ENCODE measurements around the gene CA5A. TPM values are rescaled to one million over a fixed set of nuclear protein-coding genes. Genes with fewer than 3 reads are reported as not detected.

The CA5A gene
- total RNA-seq, 3 donors from 2014 or later (not counting 1 experiment from before 2014, with no cell fraction given): not detected

GRCh38 chr16:87924811-87925670 lies 11.3 kb downstream of the CA5A start:
- DNase-seq: no peak
- Mint-ChIP-seq H3K9me3 (no peaks in the 10 kb centered on the region), H3K4me3 (no peak overlapping the region), H3K27me3 (ENCODE audit: low read depth in 2 of 2) (peaks cover 0 to 14% of the 10 kb centered on the region in 2 donors), H3K4me1 (no peaks in the 10 kb centered on the region), H3K27ac (no peak overlapping the region), H3K36me3 (no peaks in the 10 kb centered on the region)
- WGBS (ENCODE audit: insufficient coverage): 83% methylated on average over 26 of the region's 26 CpGs
- no peaks in the 10 kb centered on the region for H3K36me3 ChIP-seq (ENCODE audit: control insufficient read depth, insufficient read depth, low read length)
- ATAC-seq: no peak
- intact Hi-C loops (cut with micrococcal nuclease): no loop called here
- H3K27ac ChIP-seq (ENCODE audit: low read length): no peak overlapping the region
- no peak overlapping the region for H3K4me3 ChIP-seq (ENCODE audit: low read length)
- no peaks in the 10 kb centered on the region for H3K9me3 ChIP-seq (ENCODE audit: control insufficient read depth, insufficient read depth, low read length)
- TF ChIP-seq, protein P1, sequence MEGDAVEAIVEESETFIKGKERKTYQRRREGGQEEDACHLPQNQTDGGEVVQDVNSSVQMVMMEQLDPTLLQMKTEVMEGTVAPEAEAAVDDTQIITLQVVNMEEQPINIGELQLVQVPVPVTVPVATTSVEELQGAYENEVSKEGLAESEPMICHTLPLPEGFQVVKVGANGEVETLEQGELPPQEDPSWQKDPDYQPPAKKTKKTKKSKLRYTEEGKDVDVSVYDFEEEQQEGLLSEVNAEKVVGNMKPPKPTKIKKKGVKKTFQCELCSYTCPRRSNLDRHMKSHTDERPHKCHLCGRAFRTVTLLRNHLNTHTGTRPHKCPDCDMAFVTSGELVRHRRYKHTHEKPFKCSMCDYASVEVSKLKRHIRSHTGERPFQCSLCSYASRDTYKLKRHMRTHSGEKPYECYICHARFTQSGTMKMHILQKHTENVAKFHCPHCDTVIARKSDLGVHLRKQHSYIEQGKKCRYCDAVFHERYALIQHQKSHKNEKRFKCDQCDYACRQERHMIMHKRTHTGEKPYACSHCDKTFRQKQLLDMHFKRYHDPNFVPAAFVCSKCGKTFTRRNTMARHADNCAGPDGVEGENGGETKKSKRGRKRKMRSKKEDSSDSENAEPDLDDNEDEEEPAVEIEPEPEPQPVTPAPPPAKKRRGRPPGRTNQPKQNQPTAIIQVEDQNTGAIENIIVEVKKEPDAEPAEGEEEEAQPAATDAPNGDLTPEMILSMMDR (IDR thresholded peaks at IDR 0.05): no peak
- H3K4me1 ChIP-seq (ENCODE audit: control insufficient read depth, insufficient read depth, low read length): peaks cover 8% of the 10 kb centered on the region
- peaks cover 7% of the 10 kb centered on the region for H3K27me3 ChIP-seq (ENCODE audit: control insufficient read depth, insufficient read depth, low read length)

DNA sequence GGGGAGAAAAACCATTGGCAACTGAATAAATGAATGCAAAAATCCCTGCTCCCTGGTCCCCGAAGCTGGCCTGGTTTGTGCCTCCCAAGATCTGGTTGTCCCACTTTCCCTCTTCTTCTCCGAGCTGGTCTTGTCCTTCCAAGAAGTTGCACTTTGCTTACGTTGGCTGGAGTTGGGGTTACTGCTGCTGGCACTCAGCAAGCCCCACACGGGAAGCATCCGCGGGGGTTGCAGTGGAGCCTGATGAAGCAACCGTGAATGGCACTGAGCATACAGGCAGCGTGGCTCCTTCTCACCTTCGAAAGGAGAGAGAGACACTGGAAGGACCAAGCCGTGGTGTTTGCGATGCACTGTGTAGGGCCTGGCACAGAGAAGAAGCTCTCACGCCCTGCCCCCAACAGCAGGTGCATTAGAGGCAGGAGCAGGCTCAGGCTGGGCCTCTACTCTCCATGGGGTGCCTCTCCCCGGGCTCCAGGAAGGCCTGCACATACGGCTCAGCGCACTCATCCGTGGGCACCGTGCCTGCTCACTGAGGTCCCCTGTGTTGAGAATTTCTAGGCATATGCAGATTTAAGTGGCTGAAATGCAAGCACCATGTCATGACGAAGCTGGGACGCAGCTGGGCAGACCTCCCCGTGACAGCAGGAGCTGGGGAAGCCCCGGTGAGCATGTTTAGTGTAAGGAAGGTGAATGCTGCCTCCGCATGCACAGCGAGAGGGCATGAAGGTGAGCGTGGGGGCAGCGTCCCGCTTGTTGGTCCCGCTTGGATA lies 12.1 kb downstream of the CA5A start:
- intact Hi-C loops (cut with micrococcal nuclease): no loop called here
- Mint-ChIP-seq H3K4me3 (no peak overlapping the region), H3K9me3 (no peaks in the 10 kb centered on the region), H3K36me3 (no peaks in the 10 kb centered on the region), H3K27ac (no peak overlapping the region), H3K4me1 (no peaks in the 10 kb centered on the region), H3K27me3 (ENCODE audit: low read depth in 2 of 2) (peaks cover 0 to 14% of the 10 kb centered on the region in 2 donors)
- Histone ChIP-seq H3K9me3 (ENCODE audit: control insufficient read depth, insufficient read depth, low read length) (no peaks in the 10 kb centered on the region), H3K4me3 (ENCODE audit: low read length) (no peak overlapping the region), H3K27ac (ENCODE audit: low read length) (no peak overlapping the region), H3K4me1 (ENCODE audit: control insufficient read depth, insufficient read depth, low read length) (peaks cover 8% of the 10 kb centered on the region), H3K36me3 (ENCODE audit: control insufficient read depth, insufficient read depth, low read length) (no peaks in the 10 kb centered on the region), H3K27me3 (ENCODE audit: control insufficient read depth, insufficient read depth, low read length) (peaks cover 7% of the 10 kb centered on the region)
- TF ChIP-seq, protein P1 (IDR thresholded peaks at IDR 0.05): no peak
- ATAC-seq (no peak), DNase-seq (no peak)
- 73% methylated on average over 27 of the region's 27 CpGs for WGBS (ENCODE audit: insufficient coverage)

GRCh38 chr16:87922250-87922871 lies 14.0 kb downstream of the CA5A start:
- TF ChIP-seq, protein P1 (IDR thresholded peaks at IDR 0.05): no peak
- no peak overlapping the region for H3K4me3 Mint-ChIP-seq
- peaks cover 0 to 5% of the 10 kb centered on the region in 2 donors for H3K4me1 Mint-ChIP-seq
- H3K9me3 ChIP-seq (ENCODE audit: control insufficient read depth, insufficient read depth, low read length): no peaks in the 10 kb centered on the region
- H3K4me3 ChIP-seq (ENCODE audit: low read length): no peak overlapping the region
- no peak for ATAC-seq
- H3K27ac Mint-ChIP-seq: no peak overlapping the region
- H3K27me3 ChIP-seq (ENCODE audit: control insufficient read depth, insufficient read depth, low read length): peaks cover 7% of the 10 kb centered on the region
- no peaks in the 10 kb centered on the region for H3K36me3 Mint-ChIP-seq
- 84% methylated on average over 14 of the region's 14 CpGs for WGBS (ENCODE audit: insufficient coverage)
- H3K27me3 Mint-ChIP-seq (ENCODE audit: low read depth in 2 of 2): peaks cover 8 to 20% of the 10 kb centered on the region in 2 donors
- no peaks in the 10 kb centered on the region for H3K36me3 ChIP-seq (ENCODE audit: control insufficient read depth, insufficient read depth, low read length)
- no peak overlapping the region for H3K27ac ChIP-seq (ENCODE audit: low read length)
- no peaks in the 10 kb centered on the region for H3K9me3 Mint-ChIP-seq
- H3K4me1 ChIP-seq (ENCODE audit: control insufficient read depth, insufficient read depth, low read length): peaks cover 10% of the 10 kb centered on the region
- DNase-seq: no peak
- intact Hi-C loops (cut with micrococcal nuclease): no loop called here
